ENCODE data around the gene ST6GALNAC4.

The ST6GALNAC4 gene

DNA sequence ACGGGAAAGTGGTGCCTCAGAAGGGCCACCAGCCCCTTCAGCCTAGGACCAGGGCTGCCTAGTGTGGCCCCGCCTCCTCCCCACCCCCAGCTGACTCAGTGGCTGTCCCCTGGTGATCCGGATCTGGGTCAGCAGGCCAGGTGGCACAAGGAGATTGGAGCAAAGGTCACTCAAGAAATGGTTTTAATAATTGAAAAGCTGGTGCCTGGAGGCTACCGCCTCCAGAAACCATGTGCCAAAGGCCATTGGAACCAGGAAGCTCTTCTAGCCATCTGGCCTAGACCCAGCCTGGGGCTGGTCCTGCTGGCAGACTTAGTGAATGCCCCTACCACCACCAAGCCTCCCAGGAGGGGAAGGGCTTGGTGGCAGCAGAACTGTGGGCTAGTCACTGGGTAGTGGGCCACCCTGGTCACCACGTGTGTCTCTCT lies 1.5 kb downstream of the ST6GALNAC4 start:
- DNase-seq (ENCODE audit: low spot score) = no peak

DNA sequence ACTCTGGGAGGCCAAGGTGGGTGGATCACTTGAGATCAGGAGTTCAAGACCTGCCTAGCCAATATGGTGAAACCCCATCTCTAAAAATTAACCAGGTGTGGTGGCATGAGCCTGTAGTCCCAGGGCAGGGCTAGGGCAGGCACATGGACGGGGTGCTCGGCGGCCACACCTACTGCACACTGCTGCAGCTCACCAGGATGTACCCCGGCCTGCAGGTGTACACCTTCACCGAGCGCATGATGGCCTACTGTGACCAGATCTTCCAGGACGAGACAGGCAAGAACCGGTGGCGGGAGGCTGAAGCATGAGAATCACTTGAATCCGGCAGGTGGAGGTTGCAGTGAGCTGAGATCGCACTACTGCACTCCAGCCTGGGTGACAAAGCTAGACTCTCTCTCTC lies 3.2 kb downstream of the ST6GALNAC4 start:
- DNase-seq (ENCODE audit: low spot score) = no peak

DNA sequence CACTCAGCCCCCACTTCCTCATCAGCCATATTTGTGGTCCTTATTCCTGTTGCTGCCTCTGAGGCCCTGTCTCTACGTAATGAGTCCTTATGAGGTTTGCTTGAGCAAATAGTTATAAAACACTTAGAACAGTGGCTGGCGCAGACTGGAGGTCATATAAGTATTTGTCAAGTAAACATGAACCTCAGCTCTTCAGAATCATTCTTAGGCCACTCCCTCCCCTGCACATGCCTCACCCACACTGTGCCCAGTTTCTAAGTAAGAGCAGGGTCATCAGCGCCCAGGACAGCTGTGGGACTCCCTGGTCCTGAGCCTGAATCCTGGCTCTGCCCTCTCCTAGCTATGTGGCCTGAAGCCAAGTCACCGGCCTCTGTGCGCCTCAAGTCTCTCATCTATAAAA lies 4.0 kb downstream of the ST6GALNAC4 start:
- no peak for DNase-seq (ENCODE audit: low spot score)

DNA sequence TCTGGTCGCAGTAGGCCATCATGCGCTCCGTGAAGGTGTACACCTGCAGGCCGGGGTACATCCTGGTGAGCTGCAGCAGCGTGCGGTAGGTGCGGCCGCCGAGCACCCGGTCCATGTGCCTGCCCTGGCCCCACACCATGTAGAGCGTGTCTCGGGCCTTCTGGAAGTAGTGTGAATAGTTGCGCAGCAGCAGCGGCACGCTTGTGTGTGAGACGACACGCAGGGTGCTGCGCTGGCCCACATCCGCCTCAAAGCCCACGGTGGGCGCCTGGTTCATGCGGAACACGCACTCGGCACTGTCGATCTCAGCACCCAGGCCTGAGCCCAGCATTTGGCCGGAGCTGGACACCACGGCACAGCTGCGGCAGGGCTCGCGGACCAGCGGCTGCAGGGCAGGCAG lies 4.5 kb downstream of the ST6GALNAC4 start:
- DNase-seq (ENCODE audit: low spot score) = no peak

DNA sequence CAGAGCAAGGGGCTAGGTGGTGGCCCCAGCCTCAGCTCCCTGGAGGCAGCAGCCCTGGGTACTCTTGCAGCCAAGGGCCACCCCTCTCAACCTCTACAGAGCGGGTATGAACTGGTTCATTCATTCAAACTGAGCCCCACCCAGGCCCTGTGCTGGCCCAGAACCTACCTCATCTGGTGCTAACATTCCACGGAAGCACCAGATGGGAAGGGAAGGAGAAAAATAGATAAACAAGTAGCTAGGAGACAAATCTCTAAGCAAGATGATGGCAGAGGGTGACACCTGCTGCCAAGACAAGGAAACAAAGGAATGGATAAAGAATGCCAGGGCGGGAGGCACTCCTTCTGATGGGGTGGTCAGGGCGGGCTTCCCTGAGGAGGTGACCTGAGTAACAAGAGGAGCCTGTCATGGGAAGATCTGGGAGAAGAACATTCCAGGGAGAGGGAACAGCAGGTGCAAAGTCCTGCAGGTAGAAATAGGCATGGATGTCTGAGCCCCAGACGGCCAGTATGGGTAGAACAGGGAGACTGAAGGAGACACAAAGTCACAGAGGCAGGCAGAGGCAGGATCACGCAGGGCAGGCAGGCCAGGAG lies 6.1 kb downstream of the ST6GALNAC4 start:
- no peak for DNase-seq (ENCODE audit: low spot score)

DNA sequence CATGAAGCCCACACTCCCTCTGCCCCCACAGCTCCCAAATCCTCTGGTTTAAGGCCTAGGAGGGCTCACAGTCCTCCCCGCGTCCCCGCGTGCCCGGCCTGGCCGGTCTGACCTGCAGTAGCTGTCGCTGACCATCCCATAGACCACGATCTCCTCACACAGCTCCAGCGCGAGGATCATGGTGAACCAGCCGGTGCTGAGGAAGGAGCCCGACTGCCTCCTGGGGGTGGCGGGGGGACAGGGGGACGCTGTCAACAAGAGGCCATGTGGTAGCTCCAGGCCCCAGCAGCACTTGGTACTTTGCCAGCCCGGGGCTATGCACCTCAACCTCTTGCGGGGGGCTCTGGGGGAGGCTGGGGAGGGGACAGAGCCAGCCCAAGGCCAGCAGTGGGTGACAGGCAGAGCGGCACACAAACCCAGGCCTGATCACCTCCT lies 7.0 kb downstream of the ST6GALNAC4 start:
- no peak for DNase-seq (ENCODE audit: low spot score)

DNA sequence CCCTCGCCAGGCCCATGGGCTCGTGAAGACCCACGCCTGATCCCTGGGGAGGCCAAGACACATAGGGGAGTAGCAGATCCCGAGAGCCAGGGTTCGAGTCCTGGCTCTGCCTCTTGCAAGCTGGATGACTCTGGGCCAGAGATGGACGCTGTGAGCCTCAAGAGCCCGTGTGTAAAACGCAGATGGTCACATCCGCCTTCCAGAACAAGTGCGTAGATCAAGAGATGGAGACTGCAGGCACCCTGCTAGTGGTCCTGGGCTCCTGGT lies 8.2 kb downstream of the ST6GALNAC4 start:
- no peak for DNase-seq (ENCODE audit: low spot score)

DNA sequence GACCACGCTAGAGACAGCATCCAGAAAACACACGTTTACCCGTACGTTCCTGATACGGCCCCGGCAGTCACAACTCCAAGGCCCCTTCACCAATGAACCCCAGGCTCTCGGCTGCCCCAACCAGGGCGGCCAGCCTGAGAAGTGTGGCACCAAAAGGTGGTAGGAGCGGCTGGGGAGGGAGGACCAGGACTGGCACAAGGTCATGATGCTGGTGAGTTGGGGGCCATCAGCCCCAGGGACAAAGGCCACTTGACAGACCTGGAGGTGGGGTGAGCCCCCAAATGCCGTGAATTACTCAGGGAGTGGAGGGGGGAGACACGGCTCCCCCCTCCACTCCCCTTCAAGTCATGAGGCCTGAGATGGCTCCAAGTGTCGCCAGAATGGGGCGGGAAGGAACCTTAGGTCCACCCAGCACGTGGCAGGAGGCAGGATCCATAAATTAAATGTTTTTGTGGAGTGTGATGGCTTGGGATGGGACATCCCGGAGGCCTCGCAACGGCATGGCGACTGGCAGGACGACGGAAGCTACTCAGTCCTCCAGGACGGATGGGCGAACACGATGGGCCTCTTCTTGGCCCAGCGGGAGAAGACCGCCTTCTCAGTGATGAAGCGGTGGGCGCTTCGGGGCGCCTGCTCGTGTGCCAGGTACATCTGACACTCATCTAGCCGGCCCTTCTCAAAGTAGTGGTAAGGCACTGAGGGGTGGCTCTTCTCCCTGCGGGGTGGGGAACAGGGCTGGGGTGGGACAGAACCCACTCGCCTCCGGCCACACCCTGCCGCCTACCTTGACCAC lies 8.8 kb downstream of the ST6GALNAC4 start:
- DNase-seq (ENCODE audit: low spot score) = no peak

DNA sequence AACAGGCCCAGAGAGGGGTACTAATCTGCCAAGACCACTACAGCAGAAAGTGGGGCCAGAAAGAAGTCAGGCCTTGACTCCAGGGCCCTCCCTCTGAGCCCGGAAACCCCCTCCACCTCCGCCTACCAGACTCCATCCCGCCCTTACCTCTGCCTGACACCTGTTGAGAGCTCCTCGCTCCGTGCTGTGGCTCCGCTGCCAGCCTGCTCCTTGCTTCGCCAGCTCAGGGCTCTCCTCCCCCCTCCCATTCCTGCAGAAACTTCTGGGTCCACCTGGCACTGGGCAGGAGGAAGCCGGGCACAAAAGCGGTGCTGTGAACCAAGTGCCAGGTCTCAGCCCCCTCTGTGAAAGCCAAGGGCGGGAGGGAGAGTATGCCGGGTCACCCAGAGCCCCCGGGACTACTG lies 11.1 kb downstream of the ST6GALNAC4 start:
- DNase-seq (ENCODE audit: low spot score) = no peak

DNA sequence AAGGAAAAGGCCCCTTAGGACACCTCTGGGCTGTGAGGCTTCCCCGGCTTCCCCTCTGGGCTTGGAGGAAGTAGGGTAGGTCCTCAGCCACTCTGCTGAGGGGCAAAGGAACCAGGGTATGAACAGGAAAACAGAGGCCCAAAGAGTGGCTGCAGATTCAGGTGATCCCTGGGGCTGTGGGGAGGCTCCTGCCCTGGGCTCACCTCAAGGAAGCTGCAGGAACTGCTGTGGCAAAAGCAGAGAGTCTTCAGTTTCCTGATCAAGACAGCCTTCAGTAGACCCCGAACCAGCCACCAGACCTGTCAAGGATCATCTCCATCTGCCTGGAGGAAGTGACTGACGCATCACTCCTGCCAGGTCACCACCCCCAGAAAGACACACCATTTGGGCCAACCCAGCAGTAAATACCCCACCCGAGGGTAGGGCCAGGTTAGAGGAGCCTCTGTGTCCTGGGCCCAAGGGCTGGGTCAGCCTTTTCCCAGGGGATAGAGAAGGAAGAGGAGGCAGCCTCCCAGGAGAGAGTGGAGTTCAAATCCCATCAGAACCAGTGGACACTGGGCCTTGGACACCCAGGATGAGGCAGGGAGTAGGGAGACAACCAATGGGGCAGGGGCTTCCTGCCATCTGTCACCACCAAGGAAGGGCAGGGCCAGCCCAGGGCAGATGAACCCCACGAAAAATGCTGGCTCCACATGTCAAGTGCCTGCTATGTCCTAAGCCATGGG lies 11.7 kb downstream of the ST6GALNAC4 start:
- DNase-seq (ENCODE audit: low spot score) = no peak

DNA sequence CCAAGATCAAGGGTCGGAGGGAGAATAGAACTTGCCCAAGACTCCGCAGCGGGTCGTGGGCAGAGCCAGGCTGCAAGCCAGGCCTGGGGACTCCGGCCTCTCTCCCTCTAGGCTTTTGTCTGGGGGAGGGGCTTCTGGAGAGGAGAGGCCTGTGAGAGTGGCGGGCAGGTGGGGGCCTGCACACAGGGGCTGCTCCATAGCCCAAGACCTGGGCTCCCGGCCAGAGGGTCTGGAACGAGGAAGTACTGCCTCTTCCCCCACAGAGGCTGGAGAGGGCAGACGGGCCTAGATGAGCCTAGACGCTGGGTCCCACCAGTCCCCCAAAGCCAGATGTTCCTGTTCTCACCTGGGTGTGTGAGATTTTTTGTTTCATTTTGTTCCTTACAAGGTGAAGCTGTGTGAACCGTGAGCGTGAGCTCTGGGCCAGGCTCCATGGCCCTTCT lies 12.3 kb downstream of the ST6GALNAC4 start:
- DNase-seq (ENCODE audit: low spot score) = peak; percentile 72

DNA sequence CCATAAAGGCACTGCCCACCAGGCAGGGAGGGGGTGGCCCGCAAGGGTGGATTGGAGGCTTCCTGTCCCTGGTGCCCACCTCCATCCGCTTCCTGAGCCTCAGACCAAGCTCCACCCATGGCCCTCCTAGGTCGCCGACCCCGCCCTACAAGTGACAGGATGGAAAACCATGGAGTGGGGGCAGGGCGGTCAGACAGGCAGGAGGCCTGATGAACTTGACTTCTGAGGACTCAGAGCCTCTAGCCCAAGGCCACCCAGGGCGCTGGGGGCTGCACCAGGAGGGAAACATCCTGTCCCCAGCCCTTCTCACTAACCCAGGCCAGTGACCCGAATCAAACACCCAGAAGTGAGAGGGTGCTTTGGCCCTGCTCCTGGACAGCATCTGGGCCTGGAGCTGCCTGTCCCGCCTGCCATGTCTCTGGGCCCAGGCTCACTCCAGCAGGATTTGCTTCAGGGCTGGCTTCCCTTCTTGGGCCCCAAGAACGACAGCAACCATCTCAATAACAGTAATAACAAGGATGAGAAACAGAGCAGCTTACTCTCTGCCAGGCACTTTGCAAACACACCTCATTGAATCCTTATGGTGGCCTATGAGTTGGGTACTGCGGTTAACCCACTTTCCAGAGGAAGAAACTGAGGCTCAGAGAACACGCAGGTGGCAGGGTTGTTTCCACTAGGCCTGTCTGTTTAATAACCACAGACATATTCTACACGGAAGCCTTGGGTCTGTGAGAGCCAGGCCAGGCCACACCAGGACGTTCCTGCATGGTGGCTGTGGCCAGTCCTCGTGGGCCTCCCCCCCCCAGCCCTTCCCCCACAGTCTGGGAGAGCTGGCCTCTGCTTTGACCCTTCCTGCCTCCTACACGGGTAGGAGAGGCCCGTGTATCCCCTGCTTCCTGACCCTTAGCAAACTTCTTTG lies 13.0 kb downstream of the ST6GALNAC4 start:
- DNase-seq (ENCODE audit: low spot score) = peak; percentile 72

DNA sequence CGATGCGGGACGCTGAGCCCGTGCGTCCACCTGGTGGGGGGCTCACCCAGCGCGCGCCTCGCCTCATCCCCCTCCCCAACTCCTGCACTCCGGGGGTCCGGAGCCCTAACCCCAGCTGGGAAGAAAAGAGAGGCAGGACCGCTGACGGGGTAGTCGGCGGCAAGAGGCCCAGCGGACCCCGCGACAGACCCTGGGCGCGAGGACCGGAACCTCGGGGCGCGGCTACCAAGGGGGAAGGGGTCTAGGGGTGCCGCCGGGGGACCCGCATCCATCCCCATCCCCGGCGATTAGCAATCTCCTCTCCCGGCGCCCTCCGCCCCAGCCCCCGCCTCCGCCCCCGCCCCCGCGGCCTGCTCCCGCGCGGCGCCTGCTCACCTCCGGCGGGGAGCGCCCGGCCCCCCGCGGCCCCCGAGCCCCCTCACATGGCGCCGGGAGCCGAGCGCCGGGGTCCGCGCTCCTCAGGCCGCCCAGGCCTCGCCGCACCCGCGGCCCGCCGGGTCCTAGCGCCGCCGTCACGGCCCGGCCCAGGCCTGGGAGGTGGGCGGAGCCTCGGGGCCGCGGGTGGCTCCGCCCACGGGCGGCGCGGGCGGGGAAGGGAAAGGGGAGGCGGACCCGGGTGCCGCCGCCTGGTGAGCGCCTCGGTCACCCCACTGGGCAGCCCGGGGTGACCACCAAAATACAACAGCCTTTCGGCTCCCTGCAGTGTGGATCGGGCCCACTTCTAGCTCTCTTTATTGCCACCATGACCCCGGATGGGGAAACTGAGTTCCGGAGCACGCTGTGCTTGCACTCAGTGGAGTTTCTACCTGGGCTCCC lies 17.5 kb downstream of the ST6GALNAC4 start, which contains the start of gene ST6GALNAC6:
TSS of gene ST6GALNAC6 (minus strand) at position 476 of the 816 bp plus-strand sequence. CDS start 1,622 bp downstream, outside the sequence.
- DNase-seq (ENCODE audit: low spot score) = peak; percentile 67

DNA sequence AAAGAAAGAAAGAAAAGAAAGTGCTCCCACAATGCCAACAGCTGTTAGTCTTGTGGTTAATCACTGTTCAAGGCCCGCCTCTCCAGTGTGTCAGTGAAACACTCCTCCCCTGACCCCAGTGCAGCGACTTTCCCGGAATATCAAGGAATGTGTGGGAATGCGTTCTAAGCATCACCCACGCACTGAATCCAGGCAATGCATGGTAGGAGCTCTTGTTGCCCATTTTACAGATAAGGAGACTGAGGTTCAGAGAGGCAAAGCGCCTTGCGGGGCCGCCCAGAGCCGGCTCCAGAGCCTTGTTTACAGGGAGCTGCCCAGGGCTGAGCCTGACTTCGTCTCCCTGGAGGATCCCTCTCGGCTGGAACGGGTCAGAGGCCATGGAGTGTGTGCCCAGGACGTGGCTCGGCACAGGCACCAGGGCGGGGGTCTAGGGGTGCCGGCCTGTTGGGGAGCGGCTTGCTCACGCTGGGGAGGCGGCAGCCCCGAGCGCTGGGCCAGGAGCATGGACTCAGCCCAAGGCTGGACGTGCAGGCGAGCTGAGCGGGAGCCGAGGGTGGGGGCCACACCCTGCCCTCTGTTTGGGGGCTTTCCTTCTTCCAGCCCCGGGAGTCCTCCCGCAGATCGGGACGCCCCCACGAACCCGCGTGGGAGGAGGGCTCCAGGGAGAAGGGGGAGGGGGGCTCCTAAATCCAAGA lies 18.3 kb downstream of the ST6GALNAC4 start:
- DNase-seq (ENCODE audit: low spot score) = no peak

DNA sequence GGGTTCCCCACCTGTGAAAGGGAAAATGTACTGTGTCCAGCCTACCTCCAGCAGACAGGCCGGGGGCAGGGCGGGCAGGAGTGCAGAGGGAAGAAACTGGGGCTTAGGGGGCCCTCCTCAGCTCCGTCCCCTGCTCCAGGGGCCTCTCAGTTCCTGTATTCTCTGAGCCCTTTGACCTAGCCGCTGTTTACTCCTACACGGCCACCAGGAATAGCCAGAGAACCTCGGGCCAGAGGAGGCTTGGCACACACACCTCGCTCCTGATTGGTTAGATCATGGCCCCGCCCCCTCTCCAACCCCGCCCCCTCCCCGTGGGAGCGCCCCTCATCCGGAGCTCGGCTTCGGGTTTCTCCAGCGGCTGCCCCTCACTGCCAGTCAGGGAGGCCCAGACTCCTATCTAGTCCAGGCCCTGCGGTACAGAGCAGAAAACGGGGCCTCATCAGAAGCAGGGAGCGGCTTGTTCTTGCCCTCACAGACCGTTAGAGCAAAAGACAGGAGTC lies 19.6 kb downstream of the ST6GALNAC4 start:
- peak; percentile 72 for DNase-seq (ENCODE audit: low spot score)

DNA sequence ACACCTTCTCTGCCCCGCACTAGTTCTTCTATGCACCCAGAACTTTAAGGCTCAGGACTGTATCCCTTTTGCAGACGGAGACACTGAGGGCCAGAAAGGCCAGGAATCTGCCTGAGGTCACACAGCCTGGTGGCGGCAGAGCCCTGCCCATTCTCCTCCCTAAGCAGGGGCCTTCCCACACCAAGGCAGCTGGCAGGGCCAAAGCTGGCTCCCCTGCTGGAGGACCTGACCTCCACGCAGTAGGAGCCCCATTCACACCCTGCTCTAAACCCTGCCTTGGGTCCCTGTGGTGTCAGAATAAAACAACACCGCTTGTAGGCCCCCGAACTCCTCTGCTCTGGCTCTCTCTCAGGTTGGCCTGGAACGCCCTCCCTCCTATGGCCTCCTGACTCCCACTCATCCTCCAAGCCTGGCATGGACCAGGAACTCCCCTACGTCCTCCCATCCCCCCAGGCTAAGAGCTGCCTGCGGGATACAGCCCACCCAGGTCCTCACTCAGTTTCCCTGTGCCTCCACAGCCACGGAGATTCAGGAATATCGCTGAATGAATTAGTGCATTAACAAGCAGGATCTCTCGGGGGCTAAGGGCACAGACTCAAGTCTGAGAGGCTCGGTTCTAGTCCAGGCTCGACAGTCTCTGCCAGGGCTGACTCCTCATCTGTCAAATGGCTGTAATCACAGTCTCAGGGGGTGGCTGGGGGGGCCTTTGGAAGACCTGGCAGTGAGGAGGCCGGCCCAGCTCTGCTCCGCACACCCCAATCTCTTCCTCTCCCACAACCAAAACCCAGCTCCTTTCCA lies 20.2 kb downstream of the ST6GALNAC4 start:
- DNase-seq (ENCODE audit: low spot score) = no peak

DNA sequence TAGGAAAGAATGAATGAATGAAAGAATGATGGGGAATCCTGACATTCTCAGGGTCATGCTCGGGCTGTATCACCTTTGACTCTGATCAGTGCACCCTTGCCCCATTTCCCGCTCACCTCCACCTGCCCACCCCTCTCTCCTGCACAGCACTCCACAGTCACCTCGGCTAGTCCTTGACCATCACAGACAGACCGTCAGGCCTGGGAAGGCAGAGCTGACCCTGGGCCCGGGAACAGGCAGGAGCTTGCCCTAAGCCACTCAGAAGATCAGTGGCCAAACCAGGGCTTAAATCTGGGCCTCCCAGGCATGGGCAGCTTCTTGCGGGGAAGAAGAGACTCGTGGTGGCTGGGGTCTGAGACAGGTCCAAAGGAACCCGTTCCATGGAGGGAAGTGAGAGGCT lies 21.0 kb downstream of the ST6GALNAC4 start:
- no peak for DNase-seq (ENCODE audit: low spot score)

DNA sequence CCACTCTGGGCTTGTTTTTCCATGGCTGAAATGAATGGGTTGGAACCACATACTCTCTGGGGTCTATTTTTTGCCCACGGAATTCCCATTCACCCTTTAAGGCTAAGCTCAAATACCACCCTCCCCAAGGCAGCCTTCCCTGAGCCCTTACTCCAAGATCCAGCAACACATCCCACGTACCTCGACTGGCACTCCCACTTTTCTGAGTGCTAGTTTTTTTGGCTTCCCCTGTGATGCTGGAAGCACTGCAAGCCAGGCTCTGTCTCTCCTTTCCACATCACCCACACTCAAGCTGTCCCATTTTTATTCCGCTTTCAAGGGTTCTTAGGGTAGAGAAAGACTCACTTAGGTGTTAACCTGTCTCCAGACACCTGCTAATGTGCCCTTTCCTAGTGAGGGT lies 23.4 kb downstream of the ST6GALNAC4 start:
- DNase-seq (ENCODE audit: low spot score) = no peak

DNA sequence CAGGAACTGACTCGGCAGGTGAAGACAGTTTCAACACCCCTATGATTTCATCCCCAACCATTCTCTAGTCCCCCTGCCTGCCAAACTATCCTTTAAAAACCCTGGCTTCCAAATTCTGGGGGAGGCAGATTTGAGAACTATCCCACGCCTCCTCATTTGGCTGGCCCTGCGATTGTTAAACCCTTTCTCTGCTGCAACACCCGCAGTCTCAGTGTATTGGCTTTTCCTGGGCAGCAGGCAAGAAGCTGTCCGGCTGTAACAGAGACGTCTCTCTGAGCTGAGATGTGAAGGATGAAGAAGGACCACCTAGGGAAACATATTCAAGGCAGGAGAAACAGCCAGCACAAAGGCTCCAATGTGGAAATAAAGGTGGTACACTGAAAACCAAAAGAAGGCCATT lies 24.0 kb downstream of the ST6GALNAC4 start:
- DNase-seq (ENCODE audit: low spot score) = no peak
